GM21528 (cell line): ENCODE results near the gene TECR.
"Not testable (repeated sequence)": the region's sequence is repeated elsewhere in the genome, so short reads cannot be mapped to it uniquely, and the experiment has no call there.

Experiments used
- ATAC-seq: cut with Tn5 transposase; IDR thresholded peaks from one replicate; pipeline ENCODE4 v1.9.1; 2021; ENCODE audit warnings: mild to moderate bottlenecking, moderate library complexity; ENCODE audit not compliant: unreplicated experiment, low FRiP score

Gene TECR

DNA sequence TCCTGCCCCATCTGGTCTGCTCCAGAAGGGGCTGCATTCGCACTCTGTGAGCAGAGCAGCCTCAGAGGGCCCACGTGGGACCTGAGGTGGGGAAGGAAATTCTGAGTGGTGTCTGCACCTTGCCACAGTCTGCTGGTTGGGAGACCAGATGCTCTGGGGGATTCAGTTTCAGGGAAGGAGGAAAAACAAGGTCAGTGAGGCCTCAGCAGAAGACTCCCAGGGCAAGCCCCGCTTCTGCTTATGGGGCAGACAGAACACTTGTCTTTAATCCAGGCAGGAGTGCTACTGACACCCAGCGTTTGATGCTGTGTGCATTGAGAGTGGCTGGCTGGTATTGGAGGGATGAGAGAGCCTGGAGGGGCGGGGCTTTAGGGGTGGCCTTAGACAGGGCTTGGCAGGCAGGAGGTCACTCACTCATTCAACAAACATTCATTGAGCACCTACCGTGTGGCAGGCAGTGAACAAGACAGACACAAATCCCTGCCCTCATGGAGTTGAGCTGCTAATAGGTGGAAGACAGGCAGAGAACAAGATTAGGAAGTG lies 48.6 kb downstream of the TECR start:
- ATAC-seq = no peak

DNA sequence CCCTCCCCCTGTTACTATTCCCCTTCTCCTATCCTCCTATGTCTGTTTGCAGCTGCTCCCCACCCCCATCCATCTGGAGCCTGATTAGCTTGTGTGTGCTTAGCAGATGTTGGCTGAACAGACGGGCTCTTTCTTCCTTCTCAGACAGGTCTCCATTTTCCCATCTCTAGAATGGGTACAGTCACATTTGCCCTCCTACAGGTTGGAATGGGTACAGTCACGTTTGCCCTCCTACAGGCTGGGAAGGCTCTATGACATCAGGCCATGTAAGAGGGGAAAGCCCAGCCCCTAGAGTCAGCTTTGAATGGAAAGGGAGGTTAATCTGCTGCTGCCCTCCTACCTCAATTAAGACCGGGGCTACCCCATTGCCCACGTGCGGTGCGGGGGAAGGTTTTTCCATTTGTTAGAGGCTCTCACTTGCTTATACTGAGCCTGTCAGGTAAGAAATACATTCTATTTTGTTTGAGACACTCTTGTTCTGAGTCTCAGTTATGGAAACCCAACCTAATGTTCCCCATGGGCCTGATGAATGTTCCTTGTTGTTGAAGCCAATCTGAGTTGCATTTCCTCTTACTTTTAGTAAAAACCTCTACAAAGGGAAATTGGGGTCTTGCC lies 51.3 kb downstream of the TECR start:
- no peak for ATAC-seq

DNA sequence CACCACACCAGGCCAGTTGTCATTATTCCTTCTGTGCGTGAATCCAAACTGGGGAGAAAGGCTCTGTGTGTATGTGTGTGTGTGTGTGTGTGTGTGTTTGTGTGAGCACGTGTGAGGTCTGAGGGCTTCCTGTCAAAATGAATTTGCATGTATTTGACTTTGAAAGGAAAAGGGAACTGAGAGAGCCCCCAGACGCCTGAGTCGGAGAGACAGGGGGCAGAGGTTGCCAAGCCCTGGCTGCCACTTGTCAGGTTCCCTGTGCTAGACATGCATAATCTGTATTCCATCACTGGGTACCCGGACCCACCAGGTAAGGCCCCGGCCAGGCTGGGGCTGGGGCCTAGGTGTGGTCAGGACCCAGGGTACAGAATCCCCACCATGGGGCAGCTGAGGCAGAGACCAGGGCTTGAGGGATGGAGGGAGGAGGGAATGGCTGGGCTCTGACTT lies 53.5 kb downstream of the TECR start, which contains the start of gene CLEC17A:
Gene CLEC17A, plus strand, starts transcription at position 191 of the 447 bp plus-strand sequence. Its CDS starts 77 bp downstream, at position 268.
- no peak for ATAC-seq

DNA sequence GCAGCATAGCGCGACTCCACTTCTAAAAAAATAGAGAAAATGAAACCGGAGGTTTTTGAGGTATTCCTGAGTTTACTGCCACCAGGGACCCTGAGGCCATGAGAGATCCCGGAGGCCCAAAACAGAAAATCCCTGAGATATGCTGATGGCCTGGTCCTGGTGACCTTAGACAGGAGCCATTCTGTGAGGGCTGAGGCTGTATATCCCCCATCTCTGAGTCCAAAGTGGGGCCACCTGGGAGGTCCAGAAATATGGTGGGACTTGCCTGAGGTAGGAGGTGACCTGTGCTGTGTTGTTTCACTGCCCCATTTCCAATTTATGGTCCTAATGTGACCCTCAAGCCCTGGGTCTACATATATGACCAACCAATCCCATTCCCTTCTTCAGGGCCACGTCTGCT lies 55.0 kb downstream of the TECR start:
- ATAC-seq = not testable (repeated sequence)

DNA sequence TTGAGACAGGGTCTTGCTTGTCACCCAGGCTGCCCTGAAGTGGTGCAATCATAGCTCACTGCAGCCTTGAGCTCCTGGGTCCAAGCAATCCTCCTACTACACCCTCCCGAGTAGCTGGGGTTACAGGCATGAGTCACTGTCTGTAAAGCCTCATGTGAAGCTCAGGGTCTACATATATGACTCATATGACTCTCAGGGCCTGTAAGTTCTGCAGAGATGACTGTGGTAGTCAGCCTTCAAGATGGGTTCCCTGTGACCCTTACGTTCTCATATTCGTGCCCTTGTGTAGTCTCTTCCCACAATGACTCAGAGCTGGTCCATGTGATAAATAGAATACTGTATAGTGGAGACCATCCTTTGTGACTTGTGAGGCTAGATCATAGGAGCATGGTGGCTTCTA lies 55.8 kb downstream of the TECR start:
- peak; percentile 60 for ATAC-seq

DNA sequence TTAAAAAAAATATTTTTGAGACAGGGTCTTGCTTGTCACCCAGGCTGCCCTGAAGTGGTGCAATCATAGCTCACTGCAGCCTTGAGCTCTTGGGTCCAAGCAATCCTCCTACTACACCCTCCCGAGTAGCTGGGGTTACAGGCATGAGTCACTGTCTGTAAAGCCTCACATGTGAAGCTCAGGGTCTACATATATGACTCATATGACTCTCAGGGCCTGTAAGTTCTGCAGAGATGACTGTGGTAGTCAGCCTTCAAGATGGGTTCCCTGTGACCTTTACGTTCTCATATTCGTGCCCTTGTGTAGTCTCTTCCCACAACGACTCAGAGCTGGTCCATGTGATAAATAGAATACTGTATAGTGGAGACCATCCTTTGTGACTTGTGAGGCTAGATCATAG lies 60.0 kb downstream of the TECR start:
- not testable (repeated sequence) for ATAC-seq

DNA sequence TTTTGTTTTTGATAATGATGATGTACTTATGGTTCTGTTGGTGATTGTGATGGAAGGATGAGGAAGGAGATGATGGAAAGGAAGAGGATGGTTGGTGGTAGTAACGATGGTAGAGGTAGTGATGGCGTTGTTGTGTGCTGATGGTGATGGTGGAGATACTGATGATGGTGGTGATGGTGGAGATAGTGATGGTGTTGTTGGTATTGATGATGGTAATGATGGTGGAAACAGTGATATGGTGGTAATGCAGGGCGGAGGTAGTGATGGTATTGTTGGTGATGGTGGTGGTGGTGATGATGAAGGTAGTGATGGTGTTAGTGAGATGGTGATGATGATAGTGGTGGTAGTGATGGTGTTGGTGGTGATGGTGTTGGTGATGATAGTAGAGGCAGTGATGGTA lies 66.2 kb downstream of the TECR start:
- no peak for ATAC-seq

DNA sequence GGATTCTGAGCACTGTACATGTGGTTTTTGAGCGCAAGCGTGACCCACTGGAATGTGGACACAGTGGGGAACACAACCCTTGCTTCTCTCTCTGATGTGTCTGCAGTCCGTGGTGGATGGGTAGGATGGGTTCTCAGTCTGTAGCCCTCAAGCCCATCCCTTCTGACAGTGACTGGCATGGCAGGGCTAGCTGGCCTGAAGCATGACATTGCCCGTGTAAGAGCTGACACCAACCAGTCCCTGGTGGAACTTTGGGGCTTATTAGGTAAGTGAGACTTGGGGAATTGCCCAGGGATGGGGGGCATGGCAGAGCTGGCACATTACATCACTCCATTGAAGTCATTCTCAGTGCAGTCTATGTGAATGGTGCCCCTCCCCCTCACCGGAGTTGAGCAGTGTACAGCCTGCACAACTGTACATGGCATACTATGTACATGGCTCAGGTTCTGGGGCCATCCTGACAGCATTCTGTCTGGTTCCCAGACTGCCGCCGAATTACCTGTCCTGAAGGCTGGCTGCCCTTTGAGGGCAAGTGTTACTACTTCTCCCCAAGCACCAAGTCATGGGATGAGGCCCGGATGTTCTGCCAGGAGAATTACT lies 70.3 kb downstream of the TECR start:
- ATAC-seq = no peak

DNA sequence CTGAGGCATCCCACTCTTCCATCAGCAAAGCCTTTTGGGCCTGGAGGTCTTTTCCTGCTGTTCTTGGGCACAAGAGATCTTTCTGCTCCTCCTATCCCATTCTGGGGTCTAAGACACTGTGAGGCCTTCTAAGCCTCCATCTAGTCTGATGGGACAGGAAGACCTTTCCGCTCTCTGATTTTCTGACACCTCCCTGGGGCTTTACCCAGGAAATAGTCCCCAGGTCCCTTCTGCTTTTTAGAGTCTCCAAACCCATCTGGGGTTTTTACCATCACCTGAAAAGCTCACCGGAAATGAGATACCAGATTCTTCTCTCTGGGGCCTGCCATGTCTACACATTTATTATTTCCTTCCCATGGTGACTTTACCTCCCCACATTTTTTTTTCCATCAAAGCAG lies 74.6 kb downstream of the TECR start:
- ATAC-seq = peak; percentile 69

DNA sequence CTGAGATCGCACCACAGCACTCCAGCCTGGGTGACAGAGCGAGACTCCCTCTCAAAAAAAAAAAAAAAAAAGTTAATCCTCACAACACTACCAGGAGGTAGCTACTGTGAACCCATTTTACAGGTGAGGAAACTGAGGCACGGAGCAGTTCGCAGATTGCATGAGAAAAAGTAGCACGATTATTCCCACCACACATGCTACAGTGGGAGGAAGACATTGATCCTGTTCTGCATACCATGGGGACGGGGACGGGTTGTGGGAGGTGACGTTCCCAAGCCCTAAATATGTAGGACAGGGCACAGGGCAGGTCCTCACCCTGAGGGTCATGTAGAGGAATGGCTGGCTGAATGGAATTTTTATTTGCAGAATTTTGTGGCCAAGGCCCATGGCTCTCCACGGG lies 77.2 kb downstream of the TECR start:
- ATAC-seq = no peak

DNA sequence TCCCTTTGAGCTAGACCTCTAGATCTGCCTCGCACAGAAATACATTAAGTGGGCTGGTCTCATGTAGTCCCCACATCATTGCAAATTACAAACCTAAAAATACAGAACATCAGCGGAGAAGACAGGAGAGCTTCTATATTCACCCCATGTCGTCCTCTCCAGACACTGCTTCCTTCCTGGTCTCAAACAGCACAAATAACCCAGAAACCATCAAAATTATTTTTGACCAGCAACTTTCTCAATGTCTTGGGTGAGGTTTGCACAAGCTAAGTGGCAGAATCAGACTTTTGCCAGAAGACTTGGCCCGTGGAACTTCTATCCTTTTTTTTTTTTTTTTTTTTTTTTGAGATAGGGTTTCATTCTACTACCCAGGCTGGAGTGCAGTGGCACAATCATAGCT lies 81.7 kb downstream of the TECR start:
- ATAC-seq = no peak

DNA sequence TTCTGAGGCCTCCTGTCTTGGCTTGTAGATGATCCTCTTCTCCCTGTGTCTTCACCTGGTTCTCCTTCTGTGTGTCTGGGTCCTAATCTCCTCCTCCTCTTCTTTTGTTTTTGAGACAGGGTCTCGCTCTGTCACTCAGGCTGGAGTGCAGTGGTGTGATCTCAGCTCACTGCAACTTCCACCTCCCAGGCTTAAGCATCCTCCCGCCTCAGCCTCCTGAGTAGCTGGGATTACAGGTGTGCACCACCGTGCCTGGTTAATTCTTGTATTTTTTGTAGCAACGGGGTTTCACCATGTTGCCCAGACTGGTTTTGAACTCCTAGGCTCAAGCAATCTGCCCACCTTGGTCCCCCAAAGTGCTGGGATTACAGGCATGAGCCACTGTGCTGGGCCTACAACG lies 82.8 kb downstream of the TECR start:
- not testable (repeated sequence) for ATAC-seq

DNA sequence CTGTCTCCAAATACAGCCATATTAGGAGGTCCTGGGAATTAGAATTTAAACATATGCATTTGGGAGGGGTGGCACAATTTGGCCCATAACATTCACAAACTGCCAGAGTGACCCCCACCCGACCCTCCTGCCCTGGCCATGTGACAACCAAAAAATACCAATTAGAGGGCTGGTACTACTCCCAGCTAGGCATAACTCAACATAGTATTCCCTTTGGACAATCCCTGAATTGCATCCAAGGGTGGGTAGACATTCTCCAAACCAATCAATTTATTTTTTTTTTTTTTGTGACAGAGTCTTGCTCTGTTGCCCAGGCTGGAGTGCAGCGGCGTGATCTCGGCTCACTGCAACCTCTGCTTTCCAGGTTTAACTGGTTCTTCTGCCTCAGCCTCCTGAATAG lies 83.3 kb downstream of the TECR start:
- ATAC-seq = no peak

DNA sequence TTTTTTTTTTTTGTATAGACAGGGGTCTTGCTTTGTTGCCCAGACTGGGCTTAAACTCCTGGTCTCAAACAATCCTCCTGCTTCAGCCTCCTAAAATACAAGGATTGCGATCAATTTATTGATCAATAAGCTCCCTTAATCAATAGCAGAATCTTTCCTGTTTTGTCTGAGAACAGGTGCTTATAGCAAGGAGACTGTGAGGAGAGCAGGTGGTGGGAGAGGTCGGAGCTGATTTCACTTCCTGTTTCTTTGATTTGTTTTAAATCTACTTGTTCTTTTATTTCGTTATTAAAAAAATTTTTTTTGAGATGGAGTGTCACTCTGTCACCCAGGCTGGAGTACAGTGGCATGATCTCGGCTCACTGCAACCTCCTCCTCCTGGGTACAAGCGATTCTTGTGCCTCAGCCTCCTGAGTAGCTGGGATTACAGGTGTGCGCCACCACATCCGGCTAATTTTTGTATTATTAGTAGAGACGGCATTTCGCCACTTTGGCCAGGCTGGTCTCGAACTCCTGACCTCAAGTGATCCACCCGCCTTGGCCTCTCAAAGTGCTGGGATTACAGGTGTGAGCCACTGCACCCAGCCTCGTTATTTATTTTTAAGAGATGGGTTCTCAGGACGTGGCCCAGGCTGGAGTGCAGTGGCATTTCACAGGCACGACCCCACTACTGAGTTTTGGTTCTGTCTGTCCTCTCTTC lies 84.2 kb downstream of the TECR start:
- not testable (repeated sequence) for ATAC-seq

DNA sequence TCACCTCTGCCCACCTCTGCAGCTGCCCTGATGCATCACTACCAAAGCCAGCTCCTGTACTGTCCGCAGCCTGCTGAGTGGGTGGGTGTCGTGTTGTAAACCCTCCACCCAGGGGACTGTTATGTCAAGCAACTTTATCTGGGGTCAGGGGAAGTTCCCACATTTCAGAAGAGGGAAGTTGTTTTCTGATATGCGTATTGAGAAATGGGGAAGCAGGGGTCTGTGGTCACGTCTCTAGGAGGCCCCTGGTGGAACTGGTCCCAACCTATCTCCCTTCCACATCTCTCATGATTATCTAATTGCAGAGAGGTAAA lies 84.7 kb downstream of the TECR start:
- no peak for ATAC-seq
